SH-SY5Y (cell line): ENCODE results near the gene PRM2.

Experiments
- GATA2 ChIP-seq: IDR thresholded peaks from 2 replicates; pipeline ENCODE4 v1.6.1; 2011; ENCODE audit warnings: mild to moderate bottlenecking, low read depth, low read length
- GATA3 ChIP-seq: IDR thresholded peaks from 2 replicates; pipeline ENCODE4 v1.6.1; 2011; ENCODE audit warnings: low read depth, mild to moderate bottlenecking, low read length, moderate library complexity

- TF ChIP-seq GATA3: no peak
- TF ChIP-seq GATA2: no peak
Observed at GRCh38 chr16:11274964-11275363, 1.3 kb downstream of the PRM2 start.
